Renal cortical epithelial cell (primary cell): ENCODE results near the gene UGT1A8. TPM values are rescaled to one million over a fixed set of nuclear protein-coding genes. Genes with fewer than 3 reads are reported as not detected.

Source experiments
- DNase-seq: peaks from one replicate; pipeline ENCODE4 v3.0.0-alpha.2; 2011; ENCODE audit warnings: low read depth
- total RNA-seq: library from RNA; depleted of rRNA; stranded (reverse); fragments of >200 nt; gene quantifications from 2 replicates; pipeline ENCODE4 v1.2.3, GENCODE V29; 2014

The UGT1A8 gene
- total RNA-seq, 1 donor from 2014 or later, result 0.35 TPM

DNA sequence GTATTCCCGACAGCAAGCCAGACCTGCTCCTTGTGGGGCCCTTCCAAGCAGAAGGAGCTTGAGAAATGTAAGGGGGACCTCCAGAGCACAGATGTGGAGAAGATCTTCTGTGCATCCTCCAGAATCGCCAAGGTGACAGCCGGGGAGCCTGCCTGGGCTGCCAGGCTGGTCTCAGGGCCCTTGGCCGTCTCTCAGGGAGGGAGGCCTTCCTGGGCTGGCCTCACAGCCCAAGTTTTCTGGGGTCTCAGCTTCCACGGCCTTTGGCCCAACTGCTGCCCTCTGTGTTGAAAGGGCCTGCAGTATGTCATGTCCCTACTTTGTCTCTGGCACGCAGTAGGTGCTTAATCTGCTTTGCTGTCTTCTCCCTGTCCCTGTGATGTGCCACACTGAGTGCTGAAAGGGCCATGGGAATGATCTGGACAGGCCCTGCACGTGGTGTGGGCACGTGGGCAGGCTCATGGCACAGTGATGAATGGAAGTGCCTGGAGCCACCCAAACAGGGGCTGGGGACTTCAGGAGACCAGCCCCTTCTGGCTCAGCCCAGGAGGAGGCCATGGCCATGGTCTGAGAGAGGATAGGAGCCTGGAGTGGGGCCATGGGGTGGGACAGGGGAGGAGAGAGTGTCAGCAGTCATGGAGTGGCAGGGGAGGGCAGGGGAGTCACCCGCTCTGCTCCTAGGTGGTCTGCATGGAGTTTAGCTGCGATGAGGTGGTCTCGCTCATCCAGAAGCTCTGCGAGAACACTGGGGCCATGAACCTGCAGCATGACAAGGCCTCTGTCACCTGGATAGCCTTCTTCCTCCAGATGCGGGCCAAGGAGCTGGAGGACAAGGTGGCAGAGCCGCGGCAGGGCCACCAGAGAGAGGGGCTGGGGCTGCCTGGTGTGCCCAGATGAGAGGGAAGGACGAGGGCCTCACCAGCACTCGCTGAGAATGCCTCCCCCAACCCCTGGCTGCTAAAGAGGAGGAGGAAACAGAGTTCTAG is 201.5 kb downstream of the UGT1A8 start:
- no peak for DNase-seq

GRCh38 chr2:233819884-233820773 is 202.7 kb downstream of the UGT1A8 start:
- no peak for DNase-seq

DNA sequence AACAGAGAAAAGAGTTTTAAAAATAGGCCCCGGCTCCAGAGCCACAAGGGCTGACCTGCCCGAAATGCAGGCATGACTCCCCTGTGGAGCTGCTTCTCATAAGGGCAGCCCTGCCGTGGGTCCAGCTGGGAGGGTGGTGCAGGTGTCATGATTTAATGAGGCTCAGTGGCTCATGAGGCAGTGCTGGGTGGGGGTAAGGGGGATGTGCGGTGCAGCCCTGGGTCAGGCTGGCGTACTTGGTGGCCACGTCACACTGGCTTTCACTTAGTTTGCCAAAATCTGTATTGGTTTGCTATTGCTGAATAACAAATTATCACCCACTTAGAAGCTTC is 203.3 kb downstream of the UGT1A8 start:
- DNase-seq, result no peak

DNA sequence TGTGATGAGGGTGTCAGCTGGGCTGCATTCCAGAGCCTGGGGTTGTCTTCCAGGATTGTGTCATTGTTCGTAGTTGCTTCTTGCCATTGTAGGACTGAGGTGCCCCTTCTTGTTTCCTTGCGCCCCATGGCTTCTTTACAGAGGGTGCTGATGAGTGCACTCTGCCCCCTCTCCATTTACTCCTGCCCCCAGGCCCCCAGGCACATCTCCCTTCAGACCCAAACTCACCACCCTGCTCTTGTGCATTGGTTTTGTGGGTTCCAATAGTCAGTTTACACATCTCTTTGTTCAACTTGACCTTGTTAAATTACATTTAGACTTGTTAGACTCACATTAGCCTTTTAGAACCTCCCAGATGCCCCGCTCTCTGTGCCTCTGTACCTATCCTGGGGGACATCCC is 203.8 kb downstream of the UGT1A8 start:
- no peak for DNase-seq

- no peak for DNase-seq
Observed at GRCh38 chr2:233821709-233822100, 204.3 kb downstream of the UGT1A8 start.

DNA sequence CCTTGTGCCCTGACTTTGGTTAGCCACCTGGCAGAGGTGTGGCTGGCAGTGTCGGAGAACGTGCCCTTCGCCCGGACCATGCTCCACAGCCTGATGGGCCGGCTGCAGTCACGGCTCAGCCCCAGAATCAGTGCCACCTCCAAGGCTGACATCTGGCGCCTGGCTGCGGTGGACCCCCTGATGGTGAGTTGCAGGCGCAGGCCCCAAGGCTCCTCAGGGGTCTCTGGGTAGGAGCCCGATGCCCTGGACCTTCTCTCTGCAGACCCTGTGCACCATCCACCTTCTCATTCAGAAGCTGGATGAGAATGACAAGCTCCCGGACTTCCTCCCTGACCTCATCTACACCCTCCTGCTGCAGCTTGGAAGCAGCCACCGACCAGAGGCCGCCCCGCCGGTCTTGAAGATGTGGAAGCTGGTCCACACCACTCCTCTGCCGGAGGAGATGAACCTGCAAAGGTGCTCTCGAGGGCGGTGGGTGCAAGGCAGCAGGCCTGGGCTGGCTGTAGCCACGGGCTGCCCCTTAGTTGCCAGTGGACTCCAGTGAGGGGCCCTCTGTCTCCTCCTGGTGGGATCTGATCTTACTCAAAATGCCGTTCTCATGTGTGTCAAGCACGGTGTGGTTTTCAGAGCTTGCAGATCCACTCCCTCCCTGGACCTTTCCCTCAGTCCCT is 204.8 kb downstream of the UGT1A8 start:
- no peak for DNase-seq

Other genes starting within 250 kb of the UGT1A8 start
- 29.3 and 41.9 TPM in 2 replicates for gene USP40, start 50.9 kb upstream of the UGT1A8 start, total RNA-seq
- not detected in 2 replicates for gene UGT1A10, start 18.8 kb downstream of the UGT1A8 start, total RNA-seq
- 37.2 and 110 TPM in 2 replicates for gene UGT1A9, start 54.3 kb downstream of the UGT1A8 start, total RNA-seq
- 0.69 and 2.8 TPM in 2 replicates for gene UGT1A7, start 64.3 kb downstream of the UGT1A8 start, total RNA-seq
- gene UGT1A6, start 75.3 kb downstream of the UGT1A8 start, total RNA-seq, result 206 and 675 TPM in 2 replicates
- gene UGT1A5, start 95.3 kb downstream of the UGT1A8 start, total RNA-seq, result 0.35 and 3.8 TPM in 2 replicates
- gene UGT1A4, start 101.1 kb downstream of the UGT1A8 start, total RNA-seq, result 1.2 and 3.8 TPM in 2 replicates
- 0.17 and 4.1 TPM in 2 replicates for gene UGT1A3, start 111.4 kb downstream of the UGT1A8 start, total RNA-seq
- 1.2 and 6.2 TPM in 2 replicates for gene UGT1A1, start 142.6 kb downstream of the UGT1A8 start, total RNA-seq
- 0.15 TPM in 1 of 2 replicates, not detected in the other for gene MROH2A, start 160.7 kb downstream of the UGT1A8 start, total RNA-seq
- 1.1 and 13.0 TPM in 2 replicates for gene HJURP, start 236.9 kb downstream of the UGT1A8 start, total RNA-seq